ENCODE data around the gene TBRG4. TPM values are rescaled to one million over a fixed set of nuclear protein-coding genes. Genes with fewer than 3 reads are reported as not detected.

TBRG4 gene
- total RNA-seq, 2 donors from 2014 or later, result 63.6 to 85.1 TPM

DNA sequence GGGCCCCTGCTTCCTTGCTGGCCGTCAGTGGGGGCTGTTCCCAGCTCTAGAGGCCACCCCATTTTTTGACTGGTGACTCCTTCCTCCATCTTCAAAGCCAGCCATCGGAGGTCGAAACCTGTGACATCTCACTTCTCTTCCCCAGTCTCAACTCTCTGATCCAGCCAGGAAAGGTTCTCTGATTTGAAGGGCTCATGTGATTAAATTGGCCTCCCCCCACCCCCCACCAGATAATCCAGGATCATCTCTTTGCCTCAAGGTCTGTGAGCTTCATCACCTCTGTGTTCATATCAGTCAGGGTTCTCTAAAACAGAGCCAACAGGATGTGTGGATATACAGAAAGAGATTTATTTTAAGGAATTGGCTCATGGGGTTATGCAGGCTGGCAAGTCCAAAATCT is 40.5 kb upstream of the TBRG4 start:
- Mint-ChIP-seq H3K4me3 (no peak overlapping the region), H3K36me3 (ENCODE audit: low read depth) (peaks cover 3% of the 10 kb centered on the region), H3K27ac (no peak overlapping the region), H3K4me1 (peaks cover 10% of the 10 kb centered on the region), H3K27me3 (peaks cover 53% of the 10 kb centered on the region)
- no peaks in the 10 kb centered on the region for H3K9me3 ChIP-seq (ENCODE audit: control insufficient read depth, low read length, poor library complexity, severe bottlenecking)
- ATAC-seq (no peak), DNase-seq (no peak)

- Mint-ChIP-seq H3K27ac (no peak overlapping the region), H3K4me3 (no peak overlapping the region), H3K36me3 (ENCODE audit: low read depth) (no peaks in the 10 kb centered on the region), H3K4me1 (peaks cover 7% of the 10 kb centered on the region), H3K27me3 (peaks cover 53% of the 10 kb centered on the region)
- ATAC-seq, result no peak
- H3K9me3 ChIP-seq (ENCODE audit: control insufficient read depth, low read length, poor library complexity, severe bottlenecking), result no peaks in the 10 kb centered on the region
- no peak for DNase-seq
Observed at GRCh38 chr7:45151131-45151684, 39.7 kb upstream of the TBRG4 start.

- Mint-ChIP-seq H3K27me3 (peaks cover 63% of the 10 kb centered on the region), H3K36me3 (ENCODE audit: low read depth) (no peaks in the 10 kb centered on the region), H3K4me1 (peaks cover 7% of the 10 kb centered on the region), H3K4me3 (no peak overlapping the region), H3K27ac (no peak overlapping the region)
- DNase-seq (no peak), ATAC-seq (no peak)
- no peaks in the 10 kb centered on the region for H3K9me3 ChIP-seq (ENCODE audit: control insufficient read depth, low read length, poor library complexity, severe bottlenecking)
Observed at GRCh38 chr7:45150199-45150598, 38.7 kb upstream of the TBRG4 start.

DNA sequence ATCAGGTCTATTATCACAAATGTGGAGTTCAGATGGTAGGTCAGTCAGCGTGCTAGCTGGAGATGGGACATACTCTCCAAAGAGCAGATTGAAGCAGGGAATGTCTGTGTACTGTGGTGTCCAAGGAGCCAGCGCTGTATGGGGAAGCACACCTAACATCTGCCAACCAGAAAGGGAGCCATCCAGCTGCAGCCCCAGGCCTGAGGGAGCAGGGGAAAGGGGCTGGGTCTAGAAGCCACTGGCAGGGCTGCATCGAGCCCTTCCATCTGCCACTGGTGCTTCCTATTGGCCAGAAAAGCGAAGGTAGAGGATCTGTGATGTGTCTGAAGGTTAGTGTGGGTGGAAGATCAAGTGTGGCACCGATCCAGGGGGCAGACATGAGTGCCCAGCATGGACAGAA is 38.1 kb upstream of the TBRG4 start:
- Mint-ChIP-seq H3K27me3 (peaks cover 69% of the 10 kb centered on the region), H3K27ac (no peak overlapping the region), H3K4me3 (no peak overlapping the region), H3K36me3 (ENCODE audit: low read depth) (no peaks in the 10 kb centered on the region), H3K4me1 (peaks cover 7% of the 10 kb centered on the region)
- H3K9me3 ChIP-seq (ENCODE audit: control insufficient read depth, low read length, poor library complexity, severe bottlenecking), result no peaks in the 10 kb centered on the region
- ATAC-seq, result no peak
- no peak for DNase-seq

GRCh38 chr7:45148653-45148973 is 37.1 kb upstream of the TBRG4 start:
- Mint-ChIP-seq H3K4me3 (no peak overlapping the region), H3K27ac (no peak overlapping the region), H3K27me3 (peaks cover 78% of the 10 kb centered on the region), H3K36me3 (ENCODE audit: low read depth) (no peaks in the 10 kb centered on the region), H3K4me1 (peaks cover 7% of the 10 kb centered on the region)
- DNase-seq, result no peak
- H3K9me3 ChIP-seq (ENCODE audit: control insufficient read depth, low read length, poor library complexity, severe bottlenecking), result no peaks in the 10 kb centered on the region
- ATAC-seq, result no peak

DNA sequence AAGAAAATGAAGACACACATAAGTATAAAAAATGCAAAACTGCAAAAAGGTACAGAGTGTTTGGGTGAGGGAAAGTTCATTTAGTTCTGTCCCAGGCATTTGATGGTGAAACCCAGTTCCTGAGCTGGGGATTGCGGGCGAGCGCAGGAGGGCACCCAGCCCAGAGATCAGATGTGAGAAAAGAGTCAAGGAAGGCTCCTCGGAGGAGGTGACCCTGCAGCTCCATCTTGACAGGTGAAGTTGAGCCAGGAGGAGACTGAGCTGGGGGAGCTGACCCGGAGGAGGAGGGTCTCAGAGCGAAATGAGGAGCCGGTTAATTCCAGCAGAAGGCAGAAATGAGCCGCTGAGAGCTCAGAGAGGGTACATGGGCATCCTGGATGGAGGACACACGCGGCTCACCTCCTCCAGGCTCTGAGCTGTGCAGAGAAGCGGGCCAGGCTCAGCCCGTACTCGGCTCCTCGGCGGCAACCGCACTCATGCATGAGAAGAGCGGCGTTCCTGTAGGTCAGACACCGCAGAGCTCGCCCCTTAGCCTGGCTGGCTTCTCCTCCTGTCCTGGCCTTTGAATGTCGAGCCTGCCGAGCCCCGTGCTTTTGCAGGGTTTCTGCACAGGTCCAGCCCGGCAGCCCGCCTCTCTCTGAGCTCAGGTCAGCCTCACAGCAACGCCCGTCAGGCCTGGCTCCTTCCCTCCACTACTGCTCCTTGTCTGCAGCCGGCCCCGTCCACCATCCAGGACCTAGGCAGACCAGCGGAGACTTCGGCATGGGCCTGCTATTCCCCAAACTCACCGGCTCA is 36.6 kb upstream of the TBRG4 start:
- Mint-ChIP-seq H3K36me3 (ENCODE audit: low read depth) (no peaks in the 10 kb centered on the region), H3K27me3 (peaks cover 72% of the 10 kb centered on the region), H3K4me3 (no peak overlapping the region), H3K4me1 (peaks cover 4% of the 10 kb centered on the region), H3K27ac (no peak overlapping the region)
- no peak for DNase-seq
- H3K9me3 ChIP-seq (ENCODE audit: control insufficient read depth, low read length, poor library complexity, severe bottlenecking), result no peaks in the 10 kb centered on the region
- no peak for ATAC-seq

DNA sequence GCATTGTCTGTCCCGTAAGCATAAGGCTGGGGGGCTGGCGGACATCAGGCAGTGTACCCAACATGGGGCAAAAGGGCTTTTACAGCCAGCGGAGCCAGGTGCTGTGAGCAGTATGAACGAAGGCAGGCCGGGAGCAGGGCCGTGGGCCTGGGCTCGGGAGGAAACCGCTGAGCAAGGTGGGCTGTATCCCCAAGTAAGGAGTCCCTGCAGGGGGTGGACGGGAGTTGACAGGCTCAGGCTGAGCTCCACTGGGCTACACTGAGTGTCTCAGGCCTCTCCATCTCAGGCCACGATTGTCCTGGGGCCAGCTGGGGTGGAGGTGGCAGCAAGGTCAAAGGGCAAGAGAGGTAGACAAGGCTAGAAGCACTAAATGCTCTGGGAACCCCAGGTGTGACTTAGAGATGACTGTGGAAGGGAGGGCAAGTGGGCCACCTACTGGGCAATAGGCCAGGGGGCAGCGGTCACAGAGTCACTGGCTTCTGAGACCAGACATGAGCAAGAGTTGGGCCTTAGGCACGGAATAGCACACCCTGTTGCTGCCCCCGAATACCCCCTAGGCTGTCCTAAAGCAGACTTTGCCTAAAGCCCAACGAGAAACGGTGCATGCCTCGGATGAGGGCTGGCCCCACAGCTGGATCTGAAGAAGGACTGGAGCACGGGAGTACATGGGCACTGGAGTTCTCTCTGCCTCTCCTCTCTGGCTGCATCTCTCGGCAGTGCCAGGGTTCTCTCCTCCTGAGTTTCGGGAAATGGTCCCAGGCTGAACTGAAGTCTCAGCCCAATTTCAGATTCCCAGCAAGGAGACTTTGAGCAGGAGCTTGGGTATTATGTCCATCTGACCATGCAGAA is 35.3 kb upstream of the TBRG4 start:
- ATAC-seq (no peak), DNase-seq (no peak)
- H3K4me1 Mint-ChIP-seq, result peaks cover 4% of the 10 kb centered on the region
- H3K4me3 Mint-ChIP-seq, result no peak overlapping the region
- H3K27me3 Mint-ChIP-seq, result peaks cover 67% of the 10 kb centered on the region
- no peaks in the 10 kb centered on the region for H3K36me3 Mint-ChIP-seq (ENCODE audit: low read depth)
- no peak overlapping the region for H3K27ac Mint-ChIP-seq
- H3K9me3 ChIP-seq (ENCODE audit: control insufficient read depth, low read length, poor library complexity, severe bottlenecking), result no peaks in the 10 kb centered on the region

DNA sequence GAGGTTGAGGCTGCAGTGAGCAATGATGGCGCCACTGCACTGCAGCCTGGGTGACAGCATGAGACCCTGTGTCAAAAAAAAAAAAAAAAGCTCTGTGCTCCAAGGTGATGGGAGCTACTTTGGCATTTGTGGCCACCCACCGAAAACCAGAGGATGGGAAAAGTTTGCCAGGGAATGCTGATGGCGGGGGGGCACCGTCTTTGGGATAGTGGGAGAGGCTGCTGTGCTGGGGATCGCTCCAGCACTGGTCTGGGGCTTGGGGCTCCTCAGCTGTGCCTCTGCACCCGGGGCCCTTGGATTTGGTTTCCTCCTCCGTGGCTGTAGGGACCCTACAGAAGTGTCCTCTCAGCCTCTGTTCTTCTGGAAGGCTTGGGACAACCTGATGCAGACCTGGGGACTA is 34.4 kb upstream of the TBRG4 start:
- no peak for ATAC-seq
- H3K9me3 ChIP-seq (ENCODE audit: control insufficient read depth, low read length, poor library complexity, severe bottlenecking), result no peaks in the 10 kb centered on the region
- no peaks in the 10 kb centered on the region for H3K36me3 Mint-ChIP-seq (ENCODE audit: low read depth)

DNA sequence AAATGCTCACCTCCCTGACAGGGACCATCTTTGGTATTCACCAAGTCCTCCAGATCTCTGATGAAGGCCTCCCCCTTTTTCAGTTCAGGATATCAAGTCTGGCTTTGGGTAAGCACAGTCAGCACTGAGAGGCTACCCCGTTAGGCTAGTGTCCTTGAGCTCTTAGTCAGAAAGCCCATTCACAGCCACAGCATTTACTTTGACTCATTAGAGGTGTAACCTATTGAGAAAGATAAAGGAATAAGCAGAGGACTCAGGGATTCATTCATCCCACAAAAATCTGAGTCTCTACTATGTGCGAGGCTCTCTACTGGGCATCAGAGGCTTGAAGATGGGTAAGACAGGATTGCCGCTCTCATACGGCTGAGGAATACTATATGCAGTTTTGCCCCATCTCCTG is 32.1 kb upstream of the TBRG4 start:
- Mint-ChIP-seq H3K36me3 (ENCODE audit: low read depth) (no peaks in the 10 kb centered on the region), H3K4me3 (no peak overlapping the region), H3K27ac (peak overlapping the region; percentile 47), H3K4me1 (peaks cover 2% of the 10 kb centered on the region), H3K27me3 (peaks cover 45% of the 10 kb centered on the region)
- ATAC-seq, result no peak
- no peaks in the 10 kb centered on the region for H3K9me3 ChIP-seq (ENCODE audit: control insufficient read depth, low read length, poor library complexity, severe bottlenecking)
- DNase-seq, result no peak

More for the DNA sequence above, 34.4 kb upstream of the TBRG4 start:
- no peak overlapping the region for H3K4me3 Mint-ChIP-seq
- no peak for DNase-seq
- peaks cover 58% of the 10 kb centered on the region for H3K27me3 Mint-ChIP-seq
- peaks cover 4% of the 10 kb centered on the region for H3K4me1 Mint-ChIP-seq
- H3K27ac Mint-ChIP-seq, result no peak overlapping the region

- Mint-ChIP-seq H3K36me3 (ENCODE audit: low read depth) (no peaks in the 10 kb centered on the region), H3K27ac (no peak overlapping the region)
Observed at GRCh38 chr7:45140827-45141226, 29.3 kb upstream of the TBRG4 start.

DNA sequence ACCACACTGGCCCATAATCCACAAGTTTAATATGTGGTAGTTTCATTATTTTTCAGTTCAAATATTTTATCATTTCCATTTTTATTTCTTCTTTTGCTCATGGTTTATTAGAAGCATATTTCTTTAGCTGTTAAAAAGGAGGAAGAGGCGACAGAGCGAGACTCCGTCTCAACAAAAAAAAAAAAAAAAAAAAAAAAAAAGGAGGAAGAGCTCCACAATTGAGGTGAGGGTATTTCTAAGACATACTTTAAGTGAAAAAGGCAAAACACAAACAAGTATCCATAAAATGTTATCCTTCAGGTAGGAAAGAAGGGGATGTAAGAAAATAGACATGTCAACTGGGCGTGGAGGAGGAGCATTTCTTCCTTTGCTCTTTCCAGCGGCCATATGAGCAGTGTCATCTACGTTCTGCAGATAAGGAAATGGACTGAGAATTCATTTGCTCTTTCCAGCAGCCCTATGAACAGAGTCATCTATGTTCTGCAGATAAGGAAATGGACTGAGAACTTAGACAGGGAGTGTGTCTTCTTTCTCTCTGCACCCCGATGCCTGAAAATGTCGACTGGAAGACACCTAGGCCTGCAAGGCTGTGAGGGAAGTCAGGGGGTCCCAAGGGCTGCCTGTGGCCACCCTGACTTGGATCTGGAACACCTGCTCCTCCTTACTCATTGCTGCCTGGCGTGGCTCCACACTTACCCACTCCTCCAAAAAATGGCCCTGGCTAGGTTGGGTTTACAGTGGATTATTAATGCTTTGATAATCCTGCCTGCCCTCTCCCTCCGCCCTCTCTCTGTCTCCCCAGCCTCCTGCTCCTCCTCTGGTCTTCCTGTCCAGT is 27.2 kb upstream of the TBRG4 start:
- peak overlapping the region; percentile 67 for H3K27ac Mint-ChIP-seq
- no peak for ATAC-seq
- H3K4me3 Mint-ChIP-seq, result no peak overlapping the region

More at GRCh38 chr7:45140827-45141226, 29.3 kb upstream of the TBRG4 start:
- ATAC-seq, result no peak
- Mint-ChIP-seq H3K4me3 (no peak overlapping the region), H3K27me3 (peaks cover 27% of the 10 kb centered on the region), H3K4me1 (peaks cover 6% of the 10 kb centered on the region)
- no peaks in the 10 kb centered on the region for H3K9me3 ChIP-seq (ENCODE audit: control insufficient read depth, low read length, poor library complexity, severe bottlenecking)
- no peak for DNase-seq

DNA sequence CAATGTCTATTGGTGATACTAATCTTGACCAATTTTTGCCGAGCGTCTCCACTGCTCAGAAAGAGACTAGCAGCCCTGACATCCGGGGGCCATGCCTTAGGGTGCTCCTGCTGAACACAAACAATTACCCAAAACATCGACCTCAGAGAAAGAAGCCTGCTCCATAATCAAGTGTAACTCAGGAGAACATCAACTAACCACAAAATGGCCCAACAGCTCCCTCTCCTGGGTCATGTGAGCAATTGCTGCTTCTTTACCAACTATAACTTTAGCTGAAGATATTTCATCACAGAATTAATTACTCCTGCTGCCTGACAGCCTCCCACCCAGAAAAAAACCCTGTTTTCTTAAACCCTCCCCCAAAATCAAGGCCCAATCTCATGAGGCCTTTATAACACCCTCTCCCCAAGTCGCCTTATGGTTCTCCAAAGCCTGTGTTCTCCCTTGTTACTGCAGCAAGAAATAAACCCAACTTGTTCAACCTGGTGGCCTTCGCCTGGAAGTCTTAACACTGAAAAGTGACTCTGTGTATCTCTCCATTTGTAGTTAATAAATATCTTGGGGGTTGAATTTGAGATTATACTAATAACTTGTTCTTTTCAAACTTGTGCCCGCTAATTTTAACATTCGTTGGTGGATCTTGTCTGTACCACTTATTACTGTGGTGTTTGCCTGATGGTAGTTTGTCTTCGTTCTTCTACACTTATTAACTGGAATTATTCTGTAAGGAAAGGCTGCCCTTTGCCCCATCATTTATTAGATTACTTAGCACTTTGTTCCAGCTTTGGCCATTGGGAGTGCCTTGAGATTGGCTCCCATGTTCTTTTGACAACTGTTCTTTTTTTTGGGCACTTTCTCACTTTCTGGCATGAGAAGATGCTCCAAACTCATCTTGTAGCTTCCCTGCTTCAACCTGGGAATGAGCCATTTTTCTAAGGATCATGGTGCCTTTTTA is 24.9 kb upstream of the TBRG4 start:
- DNase-seq, result peak in 2 of 3 donors; percentile 35 to 49
- H3K9me3 ChIP-seq (ENCODE audit: control insufficient read depth, low read length, poor library complexity, severe bottlenecking), result no peaks in the 10 kb centered on the region
- Mint-ChIP-seq H3K27ac (peak overlapping the region; percentile 43), H3K27me3 (peaks cover 5% of the 10 kb centered on the region), H3K36me3 (ENCODE audit: low read depth) (no peaks in the 10 kb centered on the region), H3K4me3 (no peak overlapping the region), H3K4me1 (peaks cover 6% of the 10 kb centered on the region)
- peak; percentile 93 for ATAC-seq

More for the DNA sequence above, 27.2 kb upstream of the TBRG4 start:
- H3K9me3 ChIP-seq (ENCODE audit: control insufficient read depth, low read length, poor library complexity, severe bottlenecking), result no peaks in the 10 kb centered on the region
- Mint-ChIP-seq H3K36me3 (ENCODE audit: low read depth) (no peaks in the 10 kb centered on the region), H3K4me1 (peaks cover 6% of the 10 kb centered on the region), H3K27me3 (peaks cover 5% of the 10 kb centered on the region)
- no peak for DNase-seq
